Prostate gland (tissue), 2 donors: ENCODE measurements around the gene ATG16L2.

Experiments used
- POLR2A ChIP-seq: fragments of 450-650 bp; IDR thresholded peaks from one replicate; pipeline ENCODE4 v1.6.1; 2016; ENCODE audit warnings: antibody characterized with exemption, mild to moderate bottlenecking
- POLR2AphosphoS5 ChIP-seq: sonication (generic); formaldehyde crosslinking; IDR thresholded peaks from one replicate; pipeline ENCODE4 v1.6.1; 2017; ENCODE audit warnings: antibody characterized with exemption
- TF ChIP-seq, protein P1 (sequence below), 4 experiments: fragments of 200-600 bp in 2 of 4; fragments of 450-650 bp in 2 of 4; sonication (generic) in 2 of 4; IDR thresholded peaks; 1 replicate in 3 of 4; 2 replicates in 1 of 4; pipeline ENCODE4 v1.5.1; 2016 to 2019; ENCODE audit warnings: antibody characterized with exemption in 4 of 4, mild to moderate bottlenecking in 2 of 4, moderate library complexity in 2 of 4

DNA sequence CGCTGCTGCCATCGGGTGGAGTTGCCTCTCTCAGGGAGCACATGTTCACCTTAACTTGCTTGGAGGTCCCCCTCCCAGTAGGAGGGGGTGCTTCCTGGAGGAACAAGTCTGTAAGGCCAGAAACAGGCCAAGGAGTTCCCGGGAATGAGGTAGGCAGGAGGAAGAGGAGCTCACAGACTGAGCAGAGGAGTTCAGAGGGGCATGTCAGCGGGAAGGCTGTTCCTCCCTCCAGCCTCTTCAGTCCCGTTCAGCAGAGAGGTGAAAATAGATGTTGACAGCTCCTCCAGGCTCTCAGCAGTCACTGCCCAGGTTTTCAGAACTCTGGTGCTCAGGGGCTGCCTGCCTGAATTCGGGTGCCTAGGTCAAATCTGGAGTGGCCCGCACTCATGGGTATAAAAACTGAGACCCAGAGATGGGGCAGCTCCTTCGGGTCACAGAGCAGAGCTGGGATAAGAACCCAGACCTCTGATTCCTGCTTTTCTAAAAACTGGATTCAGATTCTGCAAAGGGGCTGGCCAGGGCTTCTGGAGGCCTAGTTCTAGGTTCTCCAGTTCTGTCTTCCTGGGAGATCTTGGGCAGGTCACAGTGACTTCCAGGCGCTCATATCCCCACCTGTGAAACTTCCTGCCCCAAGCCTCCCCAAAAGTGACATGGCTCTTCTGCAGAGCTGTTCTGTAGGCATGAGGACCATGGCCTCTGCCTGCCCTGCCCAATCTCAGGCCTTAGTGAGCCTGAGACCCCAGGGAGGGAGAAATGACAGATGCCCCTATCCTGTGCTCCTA, 18.3 kb downstream of the ATG16L2 start:
- no peak for TF ChIP-seq POLR2AphosphoS5
- TF ChIP-seq, protein P1, sequence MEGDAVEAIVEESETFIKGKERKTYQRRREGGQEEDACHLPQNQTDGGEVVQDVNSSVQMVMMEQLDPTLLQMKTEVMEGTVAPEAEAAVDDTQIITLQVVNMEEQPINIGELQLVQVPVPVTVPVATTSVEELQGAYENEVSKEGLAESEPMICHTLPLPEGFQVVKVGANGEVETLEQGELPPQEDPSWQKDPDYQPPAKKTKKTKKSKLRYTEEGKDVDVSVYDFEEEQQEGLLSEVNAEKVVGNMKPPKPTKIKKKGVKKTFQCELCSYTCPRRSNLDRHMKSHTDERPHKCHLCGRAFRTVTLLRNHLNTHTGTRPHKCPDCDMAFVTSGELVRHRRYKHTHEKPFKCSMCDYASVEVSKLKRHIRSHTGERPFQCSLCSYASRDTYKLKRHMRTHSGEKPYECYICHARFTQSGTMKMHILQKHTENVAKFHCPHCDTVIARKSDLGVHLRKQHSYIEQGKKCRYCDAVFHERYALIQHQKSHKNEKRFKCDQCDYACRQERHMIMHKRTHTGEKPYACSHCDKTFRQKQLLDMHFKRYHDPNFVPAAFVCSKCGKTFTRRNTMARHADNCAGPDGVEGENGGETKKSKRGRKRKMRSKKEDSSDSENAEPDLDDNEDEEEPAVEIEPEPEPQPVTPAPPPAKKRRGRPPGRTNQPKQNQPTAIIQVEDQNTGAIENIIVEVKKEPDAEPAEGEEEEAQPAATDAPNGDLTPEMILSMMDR (IDR thresholded peaks at IDR 0.05) = no peak
- no peak for TF ChIP-seq POLR2A
